SK-N-SH treated with all-trans-retinoic acid at 6 μM for 48 hours (cell line): ENCODE results near the gene B4GALNT3.

Source experiments
- CREB5 ChIP-seq: fragments of 250-450 bp; sonication (Bioruptor Pico); IDR thresholded peaks from 2 replicates; pipeline ENCODE4 v1.5.1; 2020; ENCODE audit warnings: low read depth, mild to moderate bottlenecking, moderate library complexity
- PATZ1 ChIP-seq: fragments of 250-450 bp; sonication (Bioruptor Pico); IDR thresholded peaks from 2 replicates; pipeline ENCODE4 v1.8.0; 2020; ENCODE audit warnings: mild to moderate bottlenecking, moderate library complexity, borderline replicate concordance
- ZC3H10 ChIP-seq: fragments of 250-450 bp; sonication (Bioruptor Pico); IDR thresholded peaks from 2 replicates; pipeline ENCODE4 v1.5.1; 2021; ENCODE audit warnings: mild to moderate bottlenecking, moderate library complexity

GRCh38 chr12:473863-474577, 14.3 kb downstream of the B4GALNT3 start:
- no peak for TF ChIP-seq PATZ1 (CRISPR knock-in tag)
- TF ChIP-seq CREB5 (CRISPR knock-in tag), result no peak
- TF ChIP-seq ZC3H10 (CRISPR knock-in tag), result no peak
